NCI-H345 (cell line): Measurements from ENCODE around the gene B3GNT7.
"Not testable (repeated sequence)": the region's sequence is repeated elsewhere in the genome, so short reads cannot be mapped to it uniquely, and the experiment has no call there.

ENCODE experiments used
- DNase-seq: peaks from one replicate; lab custom pipeline; 2025; lab: John Stamatoyannopoulos, UW

Gene B3GNT7

GRCh38 chr2:231425811-231426703 lies 30.5 kb downstream of the B3GNT7 start:
- no peak for DNase-seq

DNA sequence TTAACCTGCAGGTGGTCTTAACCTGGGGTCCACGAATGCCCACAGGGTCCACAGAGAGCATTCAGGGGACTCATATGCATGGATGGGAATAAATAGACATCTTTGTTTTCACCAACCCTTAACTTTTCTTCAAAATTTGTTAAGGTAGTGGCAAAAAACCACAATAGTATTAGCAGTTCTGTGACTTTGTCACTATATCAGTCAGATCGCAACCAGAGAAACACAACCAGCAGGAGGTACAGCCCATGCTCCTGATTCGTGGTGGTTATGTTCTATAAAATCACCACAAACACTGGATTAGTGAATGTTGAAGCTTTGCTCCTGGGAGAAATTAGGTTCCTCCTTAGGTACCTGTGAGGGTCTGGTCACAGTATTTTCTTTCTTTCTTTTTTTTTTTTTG lies 31.6 kb downstream of the B3GNT7 start:
- no peak for DNase-seq

DNA sequence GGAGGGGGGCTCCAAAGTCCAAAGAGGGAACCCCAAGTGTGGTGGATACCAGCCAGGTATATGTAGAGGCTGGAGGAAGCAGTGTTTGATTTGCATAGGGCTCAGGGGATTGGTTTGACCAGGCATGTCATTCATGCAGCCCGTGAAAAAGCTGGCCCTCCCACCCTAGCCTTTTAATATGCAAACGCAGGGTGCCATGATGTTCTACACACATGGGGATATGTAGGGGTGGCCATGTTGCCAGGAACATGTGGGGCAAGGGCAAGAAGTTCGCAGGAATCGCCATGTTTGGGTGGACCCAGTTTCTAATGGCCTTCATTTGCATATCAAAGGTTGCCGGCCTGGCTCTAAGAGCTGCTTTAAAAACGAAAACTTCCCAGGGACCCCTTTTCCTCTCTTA lies 33.6 kb downstream of the B3GNT7 start:
- no peak for DNase-seq

DNA sequence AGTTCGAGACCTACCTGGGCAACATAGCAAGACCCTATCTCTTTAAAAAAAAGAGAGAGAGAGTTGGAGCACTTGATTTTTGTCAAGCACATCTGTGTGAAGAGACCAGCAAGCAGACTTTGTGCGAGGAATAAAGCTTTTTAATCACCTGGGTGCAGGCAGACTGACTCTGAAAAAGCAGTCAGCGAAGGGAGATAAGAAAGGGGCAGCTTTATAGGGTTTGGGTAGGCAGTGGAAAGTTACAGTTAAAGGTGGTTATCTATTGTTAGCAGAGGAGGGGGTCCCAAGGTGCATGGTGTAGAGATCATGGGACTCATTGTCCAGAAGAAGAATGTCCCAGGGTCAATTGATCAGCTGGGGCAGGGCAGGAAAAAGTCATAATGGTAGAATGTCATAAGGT lies 34.4 kb downstream of the B3GNT7 start:
- no peak for DNase-seq

- not testable (repeated sequence) for DNase-seq
Measured at GRCh38 chr2:231430437-231430836, 34.9 kb downstream of the B3GNT7 start.

DNA sequence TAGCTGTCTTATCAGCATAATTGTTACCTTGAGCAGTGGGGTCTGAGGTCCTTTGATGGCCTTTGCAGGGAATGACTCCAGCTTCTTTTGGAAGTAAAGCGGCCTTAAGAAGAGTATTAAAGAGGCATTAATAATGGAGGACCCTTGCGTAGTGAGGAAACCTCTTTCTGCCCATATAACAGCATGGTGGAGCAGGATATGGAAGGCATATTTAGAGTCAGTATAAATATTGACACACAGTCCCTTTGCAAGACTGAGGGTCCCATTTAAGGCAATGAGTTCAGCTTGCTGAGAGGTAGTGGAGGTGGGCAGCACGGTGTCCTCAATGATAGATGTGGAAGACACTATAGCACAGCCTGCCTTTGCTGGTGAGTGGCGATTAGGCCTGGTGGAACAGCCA lies 36.1 kb downstream of the B3GNT7 start:
- DNase-seq, result no peak

DNA sequence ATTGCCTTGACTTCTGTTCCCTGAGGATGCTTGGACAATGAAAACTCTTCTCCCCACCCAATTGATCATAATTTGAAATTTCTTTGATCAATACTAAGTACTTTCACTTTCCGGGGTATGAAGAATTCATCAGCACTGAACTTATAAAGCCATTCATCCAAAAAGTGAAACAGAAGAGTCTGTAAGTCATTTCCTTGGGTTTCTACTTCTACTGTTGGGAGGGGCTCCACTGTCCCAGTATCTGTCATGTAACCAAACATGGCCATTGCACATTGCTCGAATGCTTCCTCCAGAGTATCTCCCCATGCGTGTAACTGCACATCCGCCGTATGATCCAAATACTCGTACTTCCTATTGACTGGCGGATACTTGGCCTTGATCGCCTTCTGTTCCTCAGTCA lies 38.5 kb downstream of the B3GNT7 start:
- no peak for DNase-seq

DNA sequence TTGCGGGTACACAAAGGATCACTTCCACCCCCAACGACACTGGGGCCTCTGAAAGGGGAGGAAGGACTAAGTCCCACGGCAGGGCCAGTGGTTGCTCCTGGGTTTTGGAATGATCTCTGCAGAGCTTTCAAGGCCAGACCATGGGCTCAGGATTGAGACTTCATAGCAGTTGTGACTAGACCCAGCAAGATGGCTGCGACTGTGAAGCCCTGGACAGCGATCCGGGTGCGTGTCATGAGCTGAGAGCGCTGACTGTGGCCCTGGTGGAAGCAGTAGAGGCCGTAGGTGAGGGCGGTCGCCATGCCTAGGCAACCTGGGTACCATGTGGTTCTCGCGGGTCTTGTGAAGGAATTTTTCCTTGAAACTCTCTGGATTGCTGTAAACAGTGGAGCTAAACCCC lies 41.4 kb downstream of the B3GNT7 start:
- DNase-seq, result no peak

GRCh38 chr2:231449503-231450054 lies 54.1 kb downstream of the B3GNT7 start:
- DNase-seq, result no peak

- no peak for DNase-seq
Measured at GRCh38 chr2:231450548-231450989, 55.1 kb downstream of the B3GNT7 start.
